ENCODE measurements around the gene NRG2. TPM values are rescaled to one million over a fixed set of nuclear protein-coding genes. Genes with fewer than 3 reads are reported as not detected.

NRG2 gene
- total RNA-seq, 1 experiment from 2014 or later: 0.59 TPM

DNA sequence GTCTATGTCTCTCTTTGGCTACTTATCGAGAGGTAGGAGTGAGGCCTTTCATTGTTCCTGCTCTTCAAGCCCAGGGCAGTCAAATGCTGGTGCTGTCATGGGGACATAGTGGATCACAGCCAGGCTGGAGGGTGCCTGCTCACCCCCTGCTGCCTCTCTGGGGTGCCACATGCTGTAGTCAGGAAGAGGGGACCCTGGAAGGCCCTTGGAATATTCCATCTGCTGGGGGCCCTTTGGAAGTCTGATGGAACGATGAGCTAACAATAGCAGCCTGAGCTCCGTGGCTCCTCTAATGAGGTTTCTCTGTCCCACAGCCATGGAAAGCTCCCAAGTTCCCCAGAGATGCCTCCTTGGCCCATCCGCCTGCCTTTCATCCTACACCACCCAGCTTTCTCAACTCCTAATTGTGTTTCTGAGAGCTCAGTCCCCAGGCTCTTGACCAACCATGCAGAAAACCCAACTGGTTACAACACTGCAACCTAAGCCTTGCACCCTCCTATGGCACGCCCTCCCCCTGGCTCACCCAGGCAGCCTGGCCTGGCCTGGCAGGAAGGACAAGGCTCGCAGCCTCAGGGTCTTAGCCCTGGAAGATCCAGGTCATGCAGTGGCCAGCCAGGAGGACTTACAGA, 91.7 kb downstream of the NRG2 start:
- no TSS peak for BruUV-seq (replicated peaks)
- TF ChIP-seq, protein P1, sequence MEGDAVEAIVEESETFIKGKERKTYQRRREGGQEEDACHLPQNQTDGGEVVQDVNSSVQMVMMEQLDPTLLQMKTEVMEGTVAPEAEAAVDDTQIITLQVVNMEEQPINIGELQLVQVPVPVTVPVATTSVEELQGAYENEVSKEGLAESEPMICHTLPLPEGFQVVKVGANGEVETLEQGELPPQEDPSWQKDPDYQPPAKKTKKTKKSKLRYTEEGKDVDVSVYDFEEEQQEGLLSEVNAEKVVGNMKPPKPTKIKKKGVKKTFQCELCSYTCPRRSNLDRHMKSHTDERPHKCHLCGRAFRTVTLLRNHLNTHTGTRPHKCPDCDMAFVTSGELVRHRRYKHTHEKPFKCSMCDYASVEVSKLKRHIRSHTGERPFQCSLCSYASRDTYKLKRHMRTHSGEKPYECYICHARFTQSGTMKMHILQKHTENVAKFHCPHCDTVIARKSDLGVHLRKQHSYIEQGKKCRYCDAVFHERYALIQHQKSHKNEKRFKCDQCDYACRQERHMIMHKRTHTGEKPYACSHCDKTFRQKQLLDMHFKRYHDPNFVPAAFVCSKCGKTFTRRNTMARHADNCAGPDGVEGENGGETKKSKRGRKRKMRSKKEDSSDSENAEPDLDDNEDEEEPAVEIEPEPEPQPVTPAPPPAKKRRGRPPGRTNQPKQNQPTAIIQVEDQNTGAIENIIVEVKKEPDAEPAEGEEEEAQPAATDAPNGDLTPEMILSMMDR (IDR thresholded peaks at IDR 0.05; ENCODE audit: insufficient read depth in 1 of 2, low read depth in 1 of 2, low read length in 1 of 2, severe bottlenecking in 1 of 2, unreplicated experiment in 1 of 2): no peak
- Histone ChIP-seq H3K36me3 (ENCODE audit: control insufficient read depth, insufficient read depth, low read length) (no peaks in the 10 kb centered on the region), H3K4me3 (ENCODE audit: low read depth, low read length) (no peak overlapping the region), H3K4me1 (no peaks in the 10 kb centered on the region), H3K27me3 (replicated peaks; ENCODE audit: control insufficient read depth, insufficient read depth, low read length) (no peaks in the 10 kb centered on the region; the same call in 1 of the 2 replicates), H3K9me3 (no peaks in the 10 kb centered on the region)
- intact Hi-C loops (cut with micrococcal nuclease; ENCODE audit: unreplicated experiment): no loop called here
- H3K36me3 Mint-ChIP-seq (ENCODE audit: insufficient read depth, unreplicated experiment): peaks cover 6% of the 10 kb centered on the region
- peaks cover 11% of the 10 kb centered on the region for H3K27me3 Mint-ChIP-seq (ENCODE audit: insufficient read depth, unreplicated experiment)
- H3K9me3 Mint-ChIP-seq (ENCODE audit: unreplicated experiment): no peaks in the 10 kb centered on the region
- ChIA-PET CTCF (no interaction called here), POLR2A (no interaction called here)
- H3K27ac Mint-ChIP-seq (ENCODE audit: unreplicated experiment): no peak overlapping the region
- DNase-seq: no peak
- H3K4me1 Mint-ChIP-seq (ENCODE audit: low read depth, unreplicated experiment): no peaks in the 10 kb centered on the region
- no peak overlapping the region for H3K4me3 Mint-ChIP-seq (ENCODE audit: unreplicated experiment)

DNA sequence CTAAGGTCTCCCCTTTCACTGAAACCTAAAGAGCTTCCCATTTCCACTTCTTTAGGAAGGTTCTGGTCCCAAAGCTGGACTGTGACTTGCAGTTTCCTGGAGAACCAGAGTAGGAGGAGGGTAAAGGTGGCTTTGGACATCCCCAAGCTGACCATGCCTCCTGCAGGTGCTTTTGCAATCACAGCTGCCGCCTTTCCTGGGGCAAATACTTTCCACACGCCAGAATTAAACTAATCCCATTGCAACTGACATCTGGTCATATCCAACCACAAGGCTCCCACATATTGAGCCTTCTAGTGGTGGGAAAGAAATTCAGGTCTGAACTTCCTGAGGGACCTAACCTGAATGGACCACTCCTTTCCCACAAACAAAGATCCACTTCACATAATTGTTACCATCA, 92.7 kb downstream of the NRG2 start:
- no TSS peak for BruUV-seq (replicated peaks)
- POLR2A ChIA-PET: no interaction called here
- no peaks in the 10 kb centered on the region for H3K9me3 ChIP-seq
- H3K27ac Mint-ChIP-seq (ENCODE audit: unreplicated experiment): no peak overlapping the region
- no peak for DNase-seq
- H3K4me1 ChIP-seq: no peaks in the 10 kb centered on the region
- H3K4me3 Mint-ChIP-seq (ENCODE audit: unreplicated experiment): no peak overlapping the region
- H3K9me3 Mint-ChIP-seq (ENCODE audit: unreplicated experiment): no peaks in the 10 kb centered on the region
- H3K4me3 ChIP-seq (ENCODE audit: low read depth, low read length): no peak overlapping the region
- H3K27me3 Mint-ChIP-seq (ENCODE audit: insufficient read depth, unreplicated experiment): peaks cover 17% of the 10 kb centered on the region
- no peaks in the 10 kb centered on the region for H3K36me3 ChIP-seq (ENCODE audit: control insufficient read depth, insufficient read depth, low read length)
- H3K36me3 Mint-ChIP-seq (ENCODE audit: insufficient read depth, unreplicated experiment): peaks cover 6% of the 10 kb centered on the region
- CTCF ChIA-PET: interaction anchor here (1.3 to 2.8 kb wide), 2 partner anchors 18 to 163 kb away, joined by 5 to 11 read pairs; no protein-coding TSS in a partner anchor
- H3K27me3 ChIP-seq (replicated peaks; ENCODE audit: control insufficient read depth, insufficient read depth, low read length): no peaks in the 10 kb centered on the region; the same call in 1 of the 2 replicates
- intact Hi-C loops (cut with micrococcal nuclease; ENCODE audit: unreplicated experiment): no loop called here
- TF ChIP-seq, protein P1 (IDR thresholded peaks at IDR 0.05; ENCODE audit: insufficient read depth in 1 of 2, low read depth in 1 of 2, low read length in 1 of 2, severe bottlenecking in 1 of 2, unreplicated experiment in 1 of 2): no peak
- no peaks in the 10 kb centered on the region for H3K4me1 Mint-ChIP-seq (ENCODE audit: low read depth, unreplicated experiment)

DNA sequence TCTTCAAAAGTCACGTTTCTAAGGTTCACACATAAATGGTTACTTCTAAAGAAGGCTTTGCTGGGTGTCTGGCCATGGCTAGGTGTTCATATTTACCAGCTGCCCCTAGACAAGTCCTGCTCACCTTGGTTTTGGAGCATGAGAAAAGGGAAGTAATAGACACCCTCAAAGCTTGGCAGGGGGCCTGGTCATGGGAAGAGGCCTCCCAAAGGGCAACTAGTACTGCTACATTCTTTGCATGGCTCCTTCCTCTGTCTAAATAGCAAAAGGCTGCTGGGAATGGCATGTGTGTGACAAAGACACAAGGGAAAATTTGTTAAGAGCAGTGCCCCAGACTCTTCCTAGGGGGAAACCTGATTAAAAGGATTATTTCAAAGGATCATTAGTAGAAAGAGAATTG, 93.4 kb downstream of the NRG2 start:
- intact Hi-C loops (cut with micrococcal nuclease; ENCODE audit: unreplicated experiment): no loop called here
- Histone ChIP-seq H3K4me3 (ENCODE audit: low read depth, low read length) (no peak overlapping the region), H3K9me3 (no peaks in the 10 kb centered on the region), H3K27me3 (replicated peaks; ENCODE audit: control insufficient read depth, insufficient read depth, low read length) (no peaks in the 10 kb centered on the region; the same call in 1 of the 2 replicates), H3K36me3 (ENCODE audit: control insufficient read depth, insufficient read depth, low read length) (no peaks in the 10 kb centered on the region), H3K4me1 (no peaks in the 10 kb centered on the region)
- H3K27ac Mint-ChIP-seq (ENCODE audit: unreplicated experiment): no peak overlapping the region
- peaks cover 21% of the 10 kb centered on the region for H3K27me3 Mint-ChIP-seq (ENCODE audit: insufficient read depth, unreplicated experiment)
- TF ChIP-seq, protein P1 (IDR thresholded peaks at IDR 0.05; ENCODE audit: insufficient read depth in 1 of 2, low read depth in 1 of 2, low read length in 1 of 2, severe bottlenecking in 1 of 2, unreplicated experiment in 1 of 2): no peak
- H3K4me1 Mint-ChIP-seq (ENCODE audit: low read depth, unreplicated experiment): no peaks in the 10 kb centered on the region
- H3K4me3 Mint-ChIP-seq (ENCODE audit: unreplicated experiment): no peak overlapping the region
- peaks cover 6% of the 10 kb centered on the region for H3K36me3 Mint-ChIP-seq (ENCODE audit: insufficient read depth, unreplicated experiment)
- no peaks in the 10 kb centered on the region for H3K9me3 Mint-ChIP-seq (ENCODE audit: unreplicated experiment)
- no peak for DNase-seq
- BruUV-seq (replicated peaks): no TSS peak
- ChIA-PET CTCF (interaction anchor here (1.3 to 2.8 kb wide), 2 partner anchors 19 to 162 kb away, joined by 5 to 11 read pairs; no protein-coding TSS in a partner anchor), POLR2A (no interaction called here)

Data from Caco-2 (cell line).